ENCODE measurements around the gene FCHSD2. TPM values are rescaled to one million over a fixed set of nuclear protein-coding genes. Genes with fewer than 3 reads are reported as not detected.

FCHSD2 gene
- total and polyA plus RNA-seq, 2 of the 13 experiments (the other 11 are each of a cell fraction or from before 2014, with no cell fraction given): 20.5 to 24.8 TPM

- TF ChIP-seq POLR2A (IDR thresholded peaks at IDR 0.05; ENCODE audit: insufficient read depth in 1 of 2, low read depth in 2 of 2, low read length in 2 of 2): peak; percentile 56 to 84; a peak in 3 of 4 replicates
- no peak for TF ChIP-seq RXRA (CRISPR knock-in tag; IDR thresholded peaks at IDR 0.05)
- no peak for TF ChIP-seq ISX (CRISPR knock-in tag; conservative IDR thresholded peaks at IDR 0.05)
- TF ChIP-seq SATB2 (CRISPR knock-in tag; IDR thresholded peaks at IDR 0.05): no peak
- 0 out of 2 replicates have a peak, but pooled peaks have one; percentile 40 for TF ChIP-seq ZNF576 (CRISPR knock-in tag; IDR thresholded peaks at IDR 0.05)
- TF ChIP-seq HNF4A (CRISPR knock-in tag; IDR thresholded peaks at IDR 0.05): peak; percentile 40; the same call in 1 of the 2 replicates
- TF ChIP-seq, protein P1, sequence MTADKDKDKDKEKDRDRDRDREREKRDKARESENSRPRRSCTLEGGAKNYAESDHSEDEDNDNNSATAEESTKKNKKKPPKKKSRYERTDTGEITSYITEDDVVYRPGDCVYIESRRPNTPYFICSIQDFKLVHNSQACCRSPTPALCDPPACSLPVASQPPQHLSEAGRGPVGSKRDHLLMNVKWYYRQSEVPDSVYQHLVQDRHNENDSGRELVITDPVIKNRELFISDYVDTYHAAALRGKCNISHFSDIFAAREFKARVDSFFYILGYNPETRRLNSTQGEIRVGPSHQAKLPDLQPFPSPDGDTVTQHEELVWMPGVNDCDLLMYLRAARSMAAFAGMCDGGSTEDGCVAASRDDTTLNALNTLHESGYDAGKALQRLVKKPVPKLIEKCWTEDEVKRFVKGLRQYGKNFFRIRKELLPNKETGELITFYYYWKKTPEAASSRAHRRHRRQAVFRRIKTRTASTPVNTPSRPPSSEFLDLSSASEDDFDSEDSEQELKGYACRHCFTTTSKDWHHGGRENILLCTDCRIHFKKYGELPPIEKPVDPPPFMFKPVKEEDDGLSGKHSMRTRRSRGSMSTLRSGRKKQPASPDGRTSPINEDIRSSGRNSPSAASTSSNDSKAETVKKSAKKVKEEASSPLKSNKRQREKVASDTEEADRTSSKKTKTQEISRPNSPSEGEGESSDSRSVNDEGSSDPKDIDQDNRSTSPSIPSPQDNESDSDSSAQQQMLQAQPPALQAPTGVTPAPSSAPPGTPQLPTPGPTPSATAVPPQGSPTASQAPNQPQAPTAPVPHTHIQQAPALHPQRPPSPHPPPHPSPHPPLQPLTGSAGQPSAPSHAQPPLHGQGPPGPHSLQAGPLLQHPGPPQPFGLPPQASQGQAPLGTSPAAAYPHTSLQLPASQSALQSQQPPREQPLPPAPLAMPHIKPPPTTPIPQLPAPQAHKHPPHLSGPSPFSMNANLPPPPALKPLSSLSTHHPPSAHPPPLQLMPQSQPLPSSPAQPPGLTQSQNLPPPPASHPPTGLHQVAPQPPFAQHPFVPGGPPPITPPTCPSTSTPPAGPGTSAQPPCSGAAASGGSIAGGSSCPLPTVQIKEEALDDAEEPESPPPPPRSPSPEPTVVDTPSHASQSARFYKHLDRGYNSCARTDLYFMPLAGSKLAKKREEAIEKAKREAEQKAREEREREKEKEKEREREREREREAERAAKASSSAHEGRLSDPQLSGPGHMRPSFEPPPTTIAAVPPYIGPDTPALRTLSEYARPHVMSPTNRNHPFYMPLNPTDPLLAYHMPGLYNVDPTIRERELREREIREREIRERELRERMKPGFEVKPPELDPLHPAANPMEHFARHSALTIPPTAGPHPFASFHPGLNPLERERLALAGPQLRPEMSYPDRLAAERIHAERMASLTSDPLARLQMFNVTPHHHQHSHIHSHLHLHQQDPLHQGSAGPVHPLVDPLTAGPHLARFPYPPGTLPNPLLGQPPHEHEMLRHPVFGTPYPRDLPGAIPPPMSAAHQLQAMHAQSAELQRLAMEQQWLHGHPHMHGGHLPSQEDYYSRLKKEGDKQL (CRISPR knock-in tag; IDR thresholded peaks at IDR 0.05; ENCODE audit: low read depth): no peak
- TF ChIP-seq ZNF20 (CRISPR knock-in tag; IDR thresholded peaks at IDR 0.05): no peak
- TF ChIP-seq LCORL (IDR thresholded peaks at IDR 0.05): no peak
- TF ChIP-seq LCORL (CRISPR knock-in tag; IDR thresholded peaks at IDR 0.05): peak; percentile 71; the same call in 1 of the 2 replicates
- TF ChIP-seq SNRNP70 (IDR thresholded peaks at IDR 0.05; ENCODE audit: low read depth, low read length): no peak
- TF ChIP-seq GZF1 (CRISPR knock-in tag; IDR thresholded peaks at IDR 0.05): 0 out of 2 replicates have a peak, but pooled peaks have one; percentile 4
- TF ChIP-seq ZNF362 (CRISPR knock-in tag; IDR thresholded peaks at IDR 0.05; ENCODE audit: borderline replicate concordance): peak; percentile 84; the same call in 1 of the 2 replicates
- TF ChIP-seq NR2F6 (IDR thresholded peaks at IDR 0.05): no peak
- TF ChIP-seq NR2F6 (CRISPR knock-in tag; IDR thresholded peaks at IDR 0.05): peak; percentile 45; the same call in 1 of the 2 replicates
- no peak for TF ChIP-seq AGO1 (IDR thresholded peaks at IDR 0.05; ENCODE audit: low read depth, low read length, poor library complexity, severe bottlenecking)
- TF ChIP-seq ZNF292 (CRISPR knock-in tag; IDR thresholded peaks at IDR 0.05; ENCODE audit: borderline replicate concordance, low read depth): peak; percentile 71; the same call in 1 of the 2 replicates
- TF ChIP-seq ZNF792 (CRISPR knock-in tag; IDR thresholded peaks at IDR 0.05): 0 out of 2 replicates have a peak, but pooled peaks have one; percentile 19
- 0 out of 2 replicates have a peak, but pooled peaks have one; percentile 20 for TF ChIP-seq ARNTL (CRISPR knock-in tag; IDR thresholded peaks at IDR 0.05)
- 0 out of 2 replicates have a peak, but pooled peaks have one; percentile 63 for TF ChIP-seq ZBTB44 (CRISPR knock-in tag; IDR thresholded peaks at IDR 0.05)
- no peak for TF ChIP-seq WIZ (CRISPR knock-in tag; IDR thresholded peaks at IDR 0.05)
- no peak for TF ChIP-seq PHF20 (CRISPR knock-in tag; IDR thresholded peaks at IDR 0.05)
Observed at GRCh38 chr11:73176145-73176873, 34.2 kb upstream of the FCHSD2 start (continued).
